ENCODE data around the gene BARHL1. TPM values are rescaled to one million over a fixed set of nuclear protein-coding genes. Genes with fewer than 3 reads are reported as not detected.

BARHL1 gene
- polyA plus RNA-seq, 1 donor (not counting 4 experiments of a cell fraction or from before 2014, with no cell fraction given): not detected

GRCh38 chr9:132609829-132610228 is 27.4 kb downstream of the BARHL1 start:
- Histone ChIP-seq H3K4me2 (ENCODE audit: control insufficient read depth, extremely low read depth, insufficient read depth, low read depth, low read length) (no peak overlapping the region), H4K20me1 (ENCODE audit: control insufficient read depth, extremely low read depth, insufficient read depth, low read length) (no peaks in the 10 kb centered on the region), H3K4me3 (ENCODE audit: control insufficient read depth in 2 of 3, extremely low read depth in 1 of 3, insufficient read depth in 2 of 3, low read depth in 1 of 3, low read length in 3 of 3) (no peak overlapping the region), H3K27ac (ENCODE audit: control insufficient read depth, insufficient read depth, low read length) (no peak overlapping the region), H3K79me2 (ENCODE audit: control insufficient read depth, insufficient read depth, low read length) (no peaks in the 10 kb centered on the region), H3K36me3 (ENCODE audit: control insufficient read depth in 2 of 2, extremely low read depth in 1 of 2, insufficient read depth in 2 of 2, low read length in 2 of 2) (peaks cover 40 to 54% of the 10 kb centered on the region in 2 experiments), H3K9me3 (ENCODE audit: control insufficient read depth, low read depth, low read length) (no peaks in the 10 kb centered on the region), H3K4me1 (ENCODE audit: control insufficient read depth, extremely low read depth, insufficient read depth, low read length) (no peaks in the 10 kb centered on the region), H3K27me3 (ENCODE audit: control insufficient read depth, extremely low read depth, insufficient read depth, low read length) (no peaks in the 10 kb centered on the region), H3K9ac (ENCODE audit: control insufficient read depth, extremely low read depth, insufficient read depth, low read length) (no peak overlapping the region), H3K9me1 (ENCODE audit: control insufficient read depth, extremely low read depth, insufficient read depth, low read length) (no peaks in the 10 kb centered on the region), H2AFZ (ENCODE audit: control insufficient read depth, low read length) (no peak overlapping the region)
- dilution Hi-C loops (cut with MboI; ENCODE audit: extremely low pct_ligation_motif_present, low sequenced_read_pairs): no loop called here
- TF ChIP-seq EZH2 (IDR thresholded peaks at IDR 0.05; ENCODE audit: low read length): no peak
- TF ChIP-seq, protein P1, sequence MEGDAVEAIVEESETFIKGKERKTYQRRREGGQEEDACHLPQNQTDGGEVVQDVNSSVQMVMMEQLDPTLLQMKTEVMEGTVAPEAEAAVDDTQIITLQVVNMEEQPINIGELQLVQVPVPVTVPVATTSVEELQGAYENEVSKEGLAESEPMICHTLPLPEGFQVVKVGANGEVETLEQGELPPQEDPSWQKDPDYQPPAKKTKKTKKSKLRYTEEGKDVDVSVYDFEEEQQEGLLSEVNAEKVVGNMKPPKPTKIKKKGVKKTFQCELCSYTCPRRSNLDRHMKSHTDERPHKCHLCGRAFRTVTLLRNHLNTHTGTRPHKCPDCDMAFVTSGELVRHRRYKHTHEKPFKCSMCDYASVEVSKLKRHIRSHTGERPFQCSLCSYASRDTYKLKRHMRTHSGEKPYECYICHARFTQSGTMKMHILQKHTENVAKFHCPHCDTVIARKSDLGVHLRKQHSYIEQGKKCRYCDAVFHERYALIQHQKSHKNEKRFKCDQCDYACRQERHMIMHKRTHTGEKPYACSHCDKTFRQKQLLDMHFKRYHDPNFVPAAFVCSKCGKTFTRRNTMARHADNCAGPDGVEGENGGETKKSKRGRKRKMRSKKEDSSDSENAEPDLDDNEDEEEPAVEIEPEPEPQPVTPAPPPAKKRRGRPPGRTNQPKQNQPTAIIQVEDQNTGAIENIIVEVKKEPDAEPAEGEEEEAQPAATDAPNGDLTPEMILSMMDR (optimal IDR thresholded peaks at IDR 0.05 in 1 of 3, IDR thresholded peaks at IDR 0.05 in 1 of 3, conservative IDR thresholded peaks at IDR 0.05 in 1 of 3; ENCODE audit: extremely low read depth in 1 of 3, insufficient read depth in 2 of 3, low read length in 3 of 3): no peak
- FAIRE-seq (peak; percentile 13), DNase-seq (ENCODE audit: low read depth, low spot score) (no peak)

GRCh38 chr9:132610661-132611060 is 28.3 kb downstream of the BARHL1 start:
- dilution Hi-C loops (cut with MboI; ENCODE audit: extremely low pct_ligation_motif_present, low sequenced_read_pairs): no loop called here
- Histone ChIP-seq H2AFZ (ENCODE audit: control insufficient read depth, low read length) (no peak overlapping the region), H3K4me3 (ENCODE audit: control insufficient read depth in 2 of 3, extremely low read depth in 1 of 3, insufficient read depth in 2 of 3, low read depth in 1 of 3, low read length in 3 of 3) (no peak overlapping the region), H3K9me1 (ENCODE audit: control insufficient read depth, extremely low read depth, insufficient read depth, low read length) (no peaks in the 10 kb centered on the region), H4K20me1 (ENCODE audit: control insufficient read depth, extremely low read depth, insufficient read depth, low read length) (no peaks in the 10 kb centered on the region), H3K4me2 (ENCODE audit: control insufficient read depth, extremely low read depth, insufficient read depth, low read depth, low read length) (no peak overlapping the region), H3K27ac (ENCODE audit: control insufficient read depth, insufficient read depth, low read length) (no peak overlapping the region), H3K9me3 (ENCODE audit: control insufficient read depth, low read depth, low read length) (no peaks in the 10 kb centered on the region), H3K36me3 (ENCODE audit: control insufficient read depth in 2 of 2, extremely low read depth in 1 of 2, insufficient read depth in 2 of 2, low read length in 2 of 2) (peaks cover 43 to 56% of the 10 kb centered on the region in 2 experiments), H3K4me1 (ENCODE audit: control insufficient read depth, extremely low read depth, insufficient read depth, low read length) (no peaks in the 10 kb centered on the region), H3K9ac (ENCODE audit: control insufficient read depth, extremely low read depth, insufficient read depth, low read length) (no peak overlapping the region), H3K27me3 (ENCODE audit: control insufficient read depth, extremely low read depth, insufficient read depth, low read length) (no peaks in the 10 kb centered on the region), H3K79me2 (ENCODE audit: control insufficient read depth, insufficient read depth, low read length) (no peaks in the 10 kb centered on the region)
- no peak for DNase-seq (ENCODE audit: low read depth, low spot score)
- FAIRE-seq: no peak
- no peak for TF ChIP-seq EZH2 (IDR thresholded peaks at IDR 0.05; ENCODE audit: low read length)
- TF ChIP-seq, protein P1 (optimal IDR thresholded peaks at IDR 0.05 in 1 of 3, IDR thresholded peaks at IDR 0.05 in 1 of 3, conservative IDR thresholded peaks at IDR 0.05 in 1 of 3; ENCODE audit: extremely low read depth in 1 of 3, insufficient read depth in 2 of 3, low read length in 3 of 3): no peak
